ENCODE data around the gene ADAT3. TPM values are rescaled to one million over a fixed set of nuclear protein-coding genes. Genes with fewer than 3 reads are reported as not detected.

Gene ADAT3
- total and polyA plus RNA-seq, 4 donors, result 1.3 to 3.3 (median 2.1) TPM

- 18% methylated on average over 73 of the region's 73 CpGs for WGBS
- peaks cover 46 to 77% (median 59%) of the 10 kb centered on the region in 4 donors for H3K4me1 ChIP-seq (ENCODE audit: control insufficient read depth in 4 of 4, insufficient read depth in 4 of 4, low read length in 3 of 4)
Observed at GRCh38 chr19:1856698-1857603, 48.2 kb upstream of the ADAT3 start.

More at GRCh38 chr19:1856698-1857603, 48.2 kb upstream of the ADAT3 start:
- H3K9me3 ChIP-seq (ENCODE audit: control insufficient read depth in 4 of 4, low read length in 3 of 4), result no peaks in the 10 kb centered on the region
- peaks cover 0 to 2% (median 0%) of the 10 kb centered on the region in 4 donors for H3K36me3 ChIP-seq (ENCODE audit: control insufficient read depth in 4 of 4, insufficient read depth in 3 of 4, low read depth in 1 of 4, low read length in 3 of 4)
- peak overlapping the region in 1 of 3 donors; percentile 34 for H3K4me3 ChIP-seq (ENCODE audit: low read depth in 1 of 3, low read length in 3 of 3)
- peak; percentile 81 for DNase-seq (ENCODE audit: low spot score)
- H3K9ac ChIP-seq (ENCODE audit: low read depth in 1 of 2, low read length in 2 of 2), result peak overlapping the region in 1 of 2 donors; percentile 50
- peak in 1 of 2 donors; percentile 37 for TF ChIP-seq GABPA (IDR thresholded peaks at IDR 0.05 in 1 of 2, conservative IDR thresholded peaks at IDR 0.05 in 1 of 2)
- TF ChIP-seq, protein P1, sequence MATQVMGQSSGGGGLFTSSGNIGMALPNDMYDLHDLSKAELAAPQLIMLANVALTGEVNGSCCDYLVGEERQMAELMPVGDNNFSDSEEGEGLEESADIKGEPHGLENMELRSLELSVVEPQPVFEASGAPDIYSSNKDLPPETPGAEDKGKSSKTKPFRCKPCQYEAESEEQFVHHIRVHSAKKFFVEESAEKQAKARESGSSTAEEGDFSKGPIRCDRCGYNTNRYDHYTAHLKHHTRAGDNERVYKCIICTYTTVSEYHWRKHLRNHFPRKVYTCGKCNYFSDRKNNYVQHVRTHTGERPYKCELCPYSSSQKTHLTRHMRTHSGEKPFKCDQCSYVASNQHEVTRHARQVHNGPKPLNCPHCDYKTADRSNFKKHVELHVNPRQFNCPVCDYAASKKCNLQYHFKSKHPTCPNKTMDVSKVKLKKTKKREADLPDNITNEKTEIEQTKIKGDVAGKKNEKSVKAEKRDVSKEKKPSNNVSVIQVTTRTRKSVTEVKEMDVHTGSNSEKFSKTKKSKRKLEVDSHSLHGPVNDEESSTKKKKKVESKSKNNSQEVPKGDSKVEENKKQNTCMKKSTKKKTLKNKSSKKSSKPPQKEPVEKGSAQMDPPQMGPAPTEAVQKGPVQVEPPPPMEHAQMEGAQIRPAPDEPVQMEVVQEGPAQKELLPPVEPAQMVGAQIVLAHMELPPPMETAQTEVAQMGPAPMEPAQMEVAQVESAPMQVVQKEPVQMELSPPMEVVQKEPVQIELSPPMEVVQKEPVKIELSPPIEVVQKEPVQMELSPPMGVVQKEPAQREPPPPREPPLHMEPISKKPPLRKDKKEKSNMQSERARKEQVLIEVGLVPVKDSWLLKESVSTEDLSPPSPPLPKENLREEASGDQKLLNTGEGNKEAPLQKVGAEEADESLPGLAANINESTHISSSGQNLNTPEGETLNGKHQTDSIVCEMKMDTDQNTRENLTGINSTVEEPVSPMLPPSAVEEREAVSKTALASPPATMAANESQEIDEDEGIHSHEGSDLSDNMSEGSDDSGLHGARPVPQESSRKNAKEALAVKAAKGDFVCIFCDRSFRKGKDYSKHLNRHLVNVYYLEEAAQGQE (IDR thresholded peaks at IDR 0.05), result peak; percentile 38
- peak; percentile 70 for TF ChIP-seq ATF3 (IDR thresholded peaks at IDR 0.05)
- peak; percentile 91 to 93 for TF ChIP-seq RXRA (IDR thresholded peaks at IDR 0.05)
- TF ChIP-seq HNF4G (IDR thresholded peaks at IDR 0.05), result peak; percentile 38
- TF ChIP-seq TAF1 (conservative IDR thresholded peaks at IDR 0.05), result no peak
- TF ChIP-seq, protein P2, sequence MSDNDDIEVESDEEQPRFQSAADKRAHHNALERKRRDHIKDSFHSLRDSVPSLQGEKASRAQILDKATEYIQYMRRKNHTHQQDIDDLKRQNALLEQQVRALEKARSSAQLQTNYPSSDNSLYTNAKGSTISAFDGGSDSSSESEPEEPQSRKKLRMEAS (IDR thresholded peaks at IDR 0.05), result no peak
- no peak for TF ChIP-seq FOXA1 (IDR thresholded peaks at IDR 0.05)
- TF ChIP-seq JUND (IDR thresholded peaks at IDR 0.05), result peak; percentile 84 to 94
- TF ChIP-seq HNF4A (conservative IDR thresholded peaks at IDR 0.05), result peak; percentile 80 to 82
- TF ChIP-seq RAD21 (IDR thresholded peaks at IDR 0.05), result no peak
- TF ChIP-seq NR2F2 (IDR thresholded peaks at IDR 0.05), result peak; percentile 55
- TF ChIP-seq FOXA2 (IDR thresholded peaks at IDR 0.05), result no peak
- TF ChIP-seq, protein P3, sequence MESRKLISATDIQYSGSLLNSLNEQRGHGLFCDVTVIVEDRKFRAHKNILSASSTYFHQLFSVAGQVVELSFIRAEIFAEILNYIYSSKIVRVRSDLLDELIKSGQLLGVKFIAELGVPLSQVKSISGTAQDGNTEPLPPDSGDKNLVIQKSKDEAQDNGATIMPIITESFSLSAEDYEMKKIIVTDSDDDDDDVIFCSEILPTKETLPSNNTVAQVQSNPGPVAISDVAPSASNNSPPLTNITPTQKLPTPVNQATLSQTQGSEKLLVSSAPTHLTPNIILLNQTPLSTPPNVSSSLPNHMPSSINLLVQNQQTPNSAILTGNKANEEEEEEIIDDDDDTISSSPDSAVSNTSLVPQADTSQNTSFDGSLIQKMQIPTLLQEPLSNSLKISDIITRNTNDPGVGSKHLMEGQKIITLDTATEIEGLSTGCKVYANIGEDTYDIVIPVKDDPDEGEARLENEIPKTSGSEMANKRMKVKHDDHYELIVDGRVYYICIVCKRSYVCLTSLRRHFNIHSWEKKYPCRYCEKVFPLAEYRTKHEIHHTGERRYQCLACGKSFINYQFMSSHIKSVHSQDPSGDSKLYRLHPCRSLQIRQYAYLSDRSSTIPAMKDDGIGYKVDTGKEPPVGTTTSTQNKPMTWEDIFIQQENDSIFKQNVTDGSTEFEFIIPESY (IDR thresholded peaks at IDR 0.05), result no peak
- TF ChIP-seq SP1 (IDR thresholded peaks at IDR 0.05), result peak; percentile 83
- peak in 1 of 2 donors; percentile 27 for TF ChIP-seq EGR1 (IDR thresholded peaks at IDR 0.05; ENCODE audit: low read depth in 2 of 2)
- peak; percentile 88 for TF ChIP-seq YY1 (IDR thresholded peaks at IDR 0.05)
- TF ChIP-seq, protein P4, sequence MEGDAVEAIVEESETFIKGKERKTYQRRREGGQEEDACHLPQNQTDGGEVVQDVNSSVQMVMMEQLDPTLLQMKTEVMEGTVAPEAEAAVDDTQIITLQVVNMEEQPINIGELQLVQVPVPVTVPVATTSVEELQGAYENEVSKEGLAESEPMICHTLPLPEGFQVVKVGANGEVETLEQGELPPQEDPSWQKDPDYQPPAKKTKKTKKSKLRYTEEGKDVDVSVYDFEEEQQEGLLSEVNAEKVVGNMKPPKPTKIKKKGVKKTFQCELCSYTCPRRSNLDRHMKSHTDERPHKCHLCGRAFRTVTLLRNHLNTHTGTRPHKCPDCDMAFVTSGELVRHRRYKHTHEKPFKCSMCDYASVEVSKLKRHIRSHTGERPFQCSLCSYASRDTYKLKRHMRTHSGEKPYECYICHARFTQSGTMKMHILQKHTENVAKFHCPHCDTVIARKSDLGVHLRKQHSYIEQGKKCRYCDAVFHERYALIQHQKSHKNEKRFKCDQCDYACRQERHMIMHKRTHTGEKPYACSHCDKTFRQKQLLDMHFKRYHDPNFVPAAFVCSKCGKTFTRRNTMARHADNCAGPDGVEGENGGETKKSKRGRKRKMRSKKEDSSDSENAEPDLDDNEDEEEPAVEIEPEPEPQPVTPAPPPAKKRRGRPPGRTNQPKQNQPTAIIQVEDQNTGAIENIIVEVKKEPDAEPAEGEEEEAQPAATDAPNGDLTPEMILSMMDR (IDR thresholded peaks at IDR 0.05; ENCODE audit: low read depth, low read length, missing input control), result no peak
- no peaks in the 10 kb centered on the region for H3K27me3 ChIP-seq (ENCODE audit: control insufficient read depth in 4 of 4, insufficient read depth in 4 of 4, low read length in 3 of 4)
- H3K27ac ChIP-seq (ENCODE audit: low read depth in 1 of 2, low read length in 2 of 2), result peak overlapping the region; percentile 89 to 92
